ENCODE results near the gene ZCCHC2. TPM values are rescaled to one million over a fixed set of nuclear protein-coding genes. Genes with fewer than 3 reads are reported as not detected.

ZCCHC2 gene
- total and polyA plus RNA-seq, 2 of the 4 experiments (the other 2 are of a cell fraction) = 3.2 to 3.6 TPM

DNA sequence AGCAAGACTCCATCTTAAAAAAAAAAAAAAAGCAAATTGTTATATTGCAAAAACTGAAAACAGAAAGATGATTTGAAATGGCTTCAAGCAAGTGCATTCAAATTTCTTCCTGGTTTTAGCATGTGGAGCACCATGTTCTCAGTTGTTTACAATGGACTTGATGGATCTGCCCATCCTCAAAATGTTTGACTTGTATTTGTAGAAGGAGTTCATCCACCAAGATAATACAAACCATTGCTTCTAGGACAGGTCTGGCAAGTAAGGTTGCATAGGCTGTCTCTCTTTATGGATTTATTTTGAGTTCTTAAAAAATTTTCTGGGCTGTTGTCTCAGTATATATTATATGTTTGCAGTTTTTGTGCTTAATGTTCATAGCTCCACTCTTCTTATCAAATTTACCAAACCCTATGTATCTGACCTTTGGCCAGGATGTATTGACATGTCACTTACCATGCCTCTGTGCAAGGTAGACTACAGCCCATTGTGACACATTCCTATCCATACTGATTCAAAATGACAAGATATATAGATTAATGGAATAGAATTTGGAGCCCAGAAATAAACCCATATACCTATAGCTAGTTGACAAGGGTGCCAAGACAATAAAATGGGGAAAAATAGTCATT is 21.7 kb upstream of the ZCCHC2 start:
- Histone ChIP-seq H2BK5ac (ENCODE audit: low read depth, low read length, poor library complexity, severe bottlenecking) (no peak overlapping the region), H4K8ac (ENCODE audit: low read depth in 2 of 2, low read length in 2 of 2) (no peak overlapping the region), H3K27me3 (ENCODE audit: control insufficient read depth, insufficient read depth, low read length) (peaks cover 6% of the 10 kb centered on the region), H3K18ac (ENCODE audit: low read depth, low read length) (no peak overlapping the region), H2AK5ac (ENCODE audit: low read depth, low read length) (no peak overlapping the region), H3K4ac (ENCODE audit: low read depth, low read length) (no peak overlapping the region), H3K9ac (ENCODE audit: low read depth, low read length) (no peak overlapping the region), H4K20me1 (ENCODE audit: insufficient read depth, low read length) (no peaks in the 10 kb centered on the region), H2BK15ac (ENCODE audit: low read depth, low read length) (no peak overlapping the region), H3K36me3 (ENCODE audit: control insufficient read depth, insufficient read depth, low read length) (no peaks in the 10 kb centered on the region), H2BK20ac (ENCODE audit: low read depth, low read length) (no peak overlapping the region), H4K91ac (ENCODE audit: insufficient read depth, low read depth, low read length) (no peak overlapping the region), H3K4me2 (ENCODE audit: low read depth, low read length) (no peak overlapping the region), H3K79me1 (ENCODE audit: low read depth in 1 of 2, low read length in 2 of 2) (no peaks in the 10 kb centered on the region), H4K5ac (ENCODE audit: low read depth, low read length) (no peak overlapping the region), H3K14ac (replicated peaks; ENCODE audit: low read depth, low read length) (no peak overlapping the region), H3K4me1 (ENCODE audit: control insufficient read depth, insufficient read depth, low read length) (no peaks in the 10 kb centered on the region; the same call in 1 of the 2 replicates), H3K9me1 (ENCODE audit: insufficient read depth, low read length) (no peaks in the 10 kb centered on the region), H3K9me3 (ENCODE audit: control insufficient read depth, insufficient read depth, low read length) (no peaks in the 10 kb centered on the region), H2AK9ac (replicated peaks; ENCODE audit: low read depth, low read length, poor library complexity) (no peak overlapping the region), H3K27ac (ENCODE audit: insufficient read depth, low read length) (no peak overlapping the region), H3K56ac (ENCODE audit: extremely low read depth, insufficient read depth, low read length) (no peak overlapping the region), H3K23ac (ENCODE audit: low read depth, low read length) (no peak overlapping the region), H2BK120ac (ENCODE audit: low read depth, low read length) (no peak overlapping the region), H2AFZ (replicated peaks; ENCODE audit: low read length, poor library complexity) (no peak overlapping the region), H3K4me3 (ENCODE audit: insufficient read depth, low read depth, low read length) (no peak overlapping the region)
- DNase-seq = no peak
- TF ChIP-seq SMC3 (IDR thresholded peaks at IDR 0.05; ENCODE audit: low read depth, low read length) (no peak), CEBPB (IDR thresholded peaks at IDR 0.05; ENCODE audit: low read depth, low read length) (no peak), FOS (IDR thresholded peaks at IDR 0.05; ENCODE audit: low read depth, low read length) (no peak)
- TF ChIP-seq, protein P1, sequence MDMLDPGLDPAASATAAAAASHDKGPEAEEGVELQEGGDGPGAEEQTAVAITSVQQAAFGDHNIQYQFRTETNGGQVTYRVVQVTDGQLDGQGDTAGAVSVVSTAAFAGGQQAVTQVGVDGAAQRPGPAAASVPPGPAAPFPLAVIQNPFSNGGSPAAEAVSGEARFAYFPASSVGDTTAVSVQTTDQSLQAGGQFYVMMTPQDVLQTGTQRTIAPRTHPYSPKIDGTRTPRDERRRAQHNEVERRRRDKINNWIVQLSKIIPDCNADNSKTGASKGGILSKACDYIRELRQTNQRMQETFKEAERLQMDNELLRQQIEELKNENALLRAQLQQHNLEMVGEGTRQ (IDR thresholded peaks at IDR 0.05; ENCODE audit: low read depth, low read length) = no peak
- POLR2A ChIA-PET (ENCODE audit: unreplicated experiment) = no interaction called here
- intact Hi-C loops (cut with micrococcal nuclease) = no loop called here
- no peak for ATAC-seq (ENCODE audit: low read depth)
- in situ Hi-C loops (cut with MboI; ENCODE audit: low sequenced_read_pairs) = no loop called here
- dilution Hi-C loops (cut with HindIII; ENCODE audit: low sequenced_read_pairs, unreplicated experiment) = no loop called here
- CTCF ChIA-PET = interaction anchor here (0.6 to 1.2 kb wide), 2 partner anchors 10 to 34 kb away, joined by 3 to 4 read pairs; no protein-coding TSS in a partner anchor
- BruUV-seq (replicated peaks) = no TSS peak

Data from IMR-90 (cell line).